Epithelial cell of esophagus (primary cell): ENCODE measurements around the gene NDUFA1.
"Not testable (repeated sequence)": the region's sequence is repeated elsewhere in the genome, so short reads cannot be mapped to it uniquely, and the experiment has no call there.

Source experiments
- DNase-seq: peaks from one replicate; pipeline ENCODE4 v3.0.0; 2010; ENCODE audit warnings: low read depth
- H3K4me3 ChIP-seq: 2 replicates; pipeline ENCODE4 v1.5.1; 2011; ENCODE audit warnings: mild to moderate bottlenecking, low read length, control low read depth
- CTCF ChIP-seq: IDR thresholded peaks from 2 replicates; pipeline ENCODE4 v1.5.1; 2011; ENCODE audit warnings: low read depth, mild to moderate bottlenecking, low read length, control low read depth, inconsistent platforms; ENCODE audit not compliant: insufficient read depth; ENCODE audit errors: missing control alignments

The NDUFA1 gene

GRCh38 chrX:119916310-119916709, 44.7 kb downstream of the NDUFA1 start:
- H3K4me3 ChIP-seq = no peak overlapping the region

GRCh38 chrX:119917877-119918276, 46.2 kb downstream of the NDUFA1 start:
- DNase-seq = no peak
- no peak for TF ChIP-seq CTCF

More at GRCh38 chrX:119916310-119916709, 44.7 kb downstream of the NDUFA1 start:
- no peak for DNase-seq
- TF ChIP-seq CTCF = no peak

GRCh38 chrX:119919835-119920585, 48.4 kb downstream of the NDUFA1 start:
- H3K4me3 ChIP-seq = no peak overlapping the region
- DNase-seq = no peak
- TF ChIP-seq CTCF = no peak

More at GRCh38 chrX:119917877-119918276, 46.2 kb downstream of the NDUFA1 start:
- H3K4me3 ChIP-seq = no peak overlapping the region

GRCh38 chrX:119922391-119922790, 50.8 kb downstream of the NDUFA1 start:
- not testable (repeated sequence) for H3K4me3 ChIP-seq, DNase-seq
